Endothelial cell of umbilical vein (primary cell): Measurements from ENCODE around the gene TREX2. TPM values are rescaled to one million over a fixed set of nuclear protein-coding genes. Genes with fewer than 3 reads are reported as not detected.

Experiments used
- BruUV-seq: library from RNA; stranded (reverse); fragments of 400-500 nt; replicated peaks from 2 replicates; lab custom pipeline; 2021; lab: Mats Ljungman, UMichigan
- CTCF ChIA-PET: fragments of 300-600, 350-600 bp; sonication (Branson Sonifier 250); formaldehyde crosslinking; loops from one replicate; lab custom pipeline; 2021; ENCODE audit warnings: antibody characterized with exemption, inconsistent platforms; lab: Charles Lee
- POLR2A ChIA-PET: fragments of 300-600, 350-600 bp; sonication (Branson Sonifier 250); formaldehyde crosslinking; loops from one replicate; lab custom pipeline; 2021; ENCODE audit warnings: antibody characterized with exemption, inconsistent platforms; lab: Charles Lee
- DNase-seq: peaks from one replicate; pipeline ENCODE4 v3.0.0-alpha.2; 2011; ENCODE audit warnings: low read depth, low spot score
- FAIRE-seq: peaks from 2 replicates; lab custom pipeline; 2011; peaks lifted over from hg19 to GRCh38; lab: Jason Lieb, UNC
- H2AFZ ChIP-seq: 2 replicates; pipeline ENCODE4 v1.6.0; 2012; ENCODE audit warnings: low read depth, low read length, control low read depth, inconsistent platforms
- H3K27ac ChIP-seq: 2 replicates; pipeline ENCODE4 v1.5.1; 2011; ENCODE audit warnings: low read depth, mild to moderate bottlenecking, control low read depth, low read length, moderate library complexity; ENCODE audit not compliant: insufficient read depth
- H3K27me3 ChIP-seq, 2 experiments: 2 replicates each; pipeline versions ENCODE4 v1.6.0 to v1.6.1; 2011; ENCODE audit warnings: low read length in 2 of 2, mixed read lengths in 1 of 2; ENCODE audit not compliant: control insufficient read depth in 2 of 2, insufficient read depth in 2 of 2
- H3K36me3 ChIP-seq, 2 experiments: 2 replicates in 1 of 2; 3 replicates in 1 of 2; pipeline ENCODE4 v1.5.1; 2011; ENCODE audit warnings: low read length in 2 of 2, mild to moderate bottlenecking in 1 of 2, moderate library complexity in 1 of 2; ENCODE audit not compliant: control insufficient read depth in 2 of 2, insufficient read depth in 2 of 2; ENCODE audit errors: extremely low read depth in 1 of 2
- H3K4me1 ChIP-seq: 3 replicates; pipeline ENCODE4 v1.5.1; 2011; ENCODE audit warnings: mild to moderate bottlenecking, low read length; ENCODE audit not compliant: control insufficient read depth, insufficient read depth; ENCODE audit errors: extremely low read depth
- H3K4me2 ChIP-seq: 2 replicates; pipeline ENCODE4 v1.6.1; 2011; ENCODE audit warnings: low read length, control low read depth, mixed read lengths; ENCODE audit not compliant: insufficient read depth
- H3K4me3 ChIP-seq, 3 experiments: fragments of 200-600 bp in 1 of 3; sonication (generic), shearing (Covaris generic) in 1 of 3; replicated peaks in 1 of 3; 2 replicates each; pipeline ENCODE4 v1.5.1; 2011 to 2016; ENCODE audit warnings: control low read depth in 3 of 3, low read length in 3 of 3, mild to moderate bottlenecking in 2 of 3, inconsistent platforms in 1 of 3, low read depth in 1 of 3, moderate library complexity in 1 of 3; ENCODE audit not compliant: insufficient read depth in 1 of 3
- H3K79me2 ChIP-seq: 2 replicates; pipeline ENCODE4 v1.6.0; 2012; ENCODE audit warnings: low read length, inconsistent platforms; ENCODE audit not compliant: control insufficient read depth, insufficient read depth
- H3K9ac ChIP-seq: replicated peaks from 2 replicates; pipeline ENCODE3; 2011; ENCODE audit warnings: low read length, control low read depth; ENCODE audit not compliant: insufficient read depth; ENCODE audit errors: extremely low read depth
- H3K9me1 ChIP-seq: replicated peaks from 3 replicates; pipeline ENCODE4 v1.6.0; 2011; ENCODE audit warnings: mild to moderate bottlenecking, low read length; ENCODE audit not compliant: control insufficient read depth, insufficient read depth; ENCODE audit errors: extremely low read depth
- H3K9me3 ChIP-seq: replicated peaks from 2 replicates; pipeline ENCODE4 v1.5.1; 2012; ENCODE audit warnings: low read length, inconsistent platforms; ENCODE audit not compliant: control insufficient read depth, insufficient read depth
- H4K20me1 ChIP-seq: replicated peaks from 2 replicates; pipeline ENCODE3; 2011; ENCODE audit warnings: mild to moderate bottlenecking, low read length; ENCODE audit not compliant: control insufficient read depth, insufficient read depth; ENCODE audit errors: extremely low read depth
- CTCF ChIP-seq, 2 donors: IDR thresholded peaks; 1 replicate in 1 of 2; 2 replicates in 1 of 2; pipeline ENCODE4 v1.5.1; 2011; ENCODE audit warnings: low read length in 2 of 2, mild to moderate bottlenecking in 2 of 2, moderate library complexity in 2 of 2, control low read depth in 1 of 2, inconsistent platforms in 1 of 2, low read depth in 1 of 2; ENCODE audit not compliant: insufficient read depth in 1 of 2; ENCODE audit errors: extremely low read depth in 1 of 2
- EZH2 ChIP-seq: IDR thresholded peaks from 2 replicates; pipeline ENCODE4 v1.6.1; 2012; ENCODE audit warnings: borderline replicate concordance, low read depth, mild to moderate bottlenecking, moderate library complexity, low read length, inconsistent platforms; ENCODE audit not compliant: severe bottlenecking
- FOS ChIP-seq: IDR thresholded peaks from 2 replicates; pipeline ENCODE4 v1.6.1; 2011; ENCODE audit warnings: mild to moderate bottlenecking, low read length, moderate library complexity, borderline replicate concordance; ENCODE audit not compliant: insufficient read depth
- GATA2 ChIP-seq: IDR thresholded peaks from 2 replicates; pipeline ENCODE4 v1.7.0; 2011; ENCODE audit warnings: low read depth, mild to moderate bottlenecking, moderate library complexity, mixed read lengths, low read length; ENCODE audit not compliant: insufficient read length, insufficient read depth
- JUN ChIP-seq: IDR thresholded peaks from 2 replicates; pipeline ENCODE4 v1.6.1; 2011; ENCODE audit warnings: borderline replicate concordance, low read depth; ENCODE audit not compliant: insufficient read length, insufficient read depth
- MAX ChIP-seq: IDR thresholded peaks from 2 replicates; pipeline ENCODE4 v1.6.1; 2011; ENCODE audit not compliant: insufficient read depth, insufficient read length
- MYC ChIP-seq: IDR thresholded peaks from one replicate; pipeline ENCODE4 v1.6.1; 2011; ENCODE audit warnings: mild to moderate bottlenecking, low read depth, low read length
- POLR2A ChIP-seq: IDR thresholded peaks from 2 replicates; pipeline ENCODE4 v1.6.1; 2012; ENCODE audit warnings: low read depth, mild to moderate bottlenecking, control low read depth, low read length
- POLR2AphosphoS5 ChIP-seq: IDR thresholded peaks from 2 replicates; pipeline ENCODE4 v1.6.1; 2012; ENCODE audit warnings: low read depth, mild to moderate bottlenecking, control low read depth, low read length, moderate library complexity; ENCODE audit not compliant: insufficient read depth
- dilution Hi-C: fragments of 300-500 bp; cut with MboI; formaldehyde crosslinking; loops from one replicate; pipeline ENCODE4 v1.15.0; 2019; ENCODE audit warnings: low sequenced_read_pairs; ENCODE audit not compliant: extremely low pct_ligation_motif_present
- intact Hi-C: fragments of 100-400 bp; cut with micrococcal nuclease; formaldehyde crosslinking; loops from one replicate; pipeline ENCODE4 v1.10.0; 2022
- polyA plus RNA-seq, 4 experiments: library from polyadenylated mRNA; depleted of rRNA in 3 of 4; stranded (reverse) in 3 of 4; unstranded in 1 of 4; fragments of >200 nt; gene quantifications; 2 replicates each; pipeline versions ENCODE4 v1.2.1 to v1.2.3, GENCODE V29; 2011 to 2012; ENCODE audit warnings: missing spikeins in 1 of 4
- total RNA-seq: library from RNA; stranded (reverse); gene quantifications from 2 replicates; pipeline ENCODE4 v1.2.3, GENCODE V29; 2021

TREX2 gene
- total and polyA plus RNA-seq, 2 donors (not counting 3 experiments of a cell fraction or from before 2014, with no cell fraction given) = 0.82 to 0.99 TPM

- CTCF ChIA-PET = no interaction called here
- FAIRE-seq = no peak
- intact Hi-C loops = loop anchor here (10.0 kb wide), 1 partner anchor 396 kb away; no protein-coding TSS in a partner anchor
Observed at GRCh38 chrX:153430796-153431195, 15.1 kb downstream of the TREX2 start.

More at GRCh38 chrX:153430796-153431195, 15.1 kb downstream of the TREX2 start:
- no peak for DNase-seq
- H3K9me1 ChIP-seq = no peaks in the 10 kb centered on the region
- POLR2A ChIA-PET = no interaction called here
- H3K79me2 ChIP-seq = no peaks in the 10 kb centered on the region
- no peaks in the 10 kb centered on the region for H3K9me3 ChIP-seq
- H4K20me1 ChIP-seq = no peaks in the 10 kb centered on the region
- H3K4me2 ChIP-seq = no peak overlapping the region
- H3K27me3 ChIP-seq = no peaks in the 10 kb centered on the region
- H3K27ac ChIP-seq = no peak overlapping the region
- no peaks in the 10 kb centered on the region for H3K36me3 ChIP-seq
- no peak overlapping the region for H3K4me3 ChIP-seq
- TF ChIP-seq MAX (no peak), GATA2 (no peak), POLR2A (no peak), CTCF (IDR thresholded peaks at IDR 0.05; ENCODE audit: extremely low read depth in 1 of 2, insufficient read depth in 1 of 2, low read depth in 1 of 2, low read length in 2 of 2) (no peak), POLR2AphosphoS5 (no peak), FOS (no peak), JUN (no peak), EZH2 (no peak), MYC (no peak)
- dilution Hi-C loops = no loop called here
- BruUV-seq = no TSS peak
- no peak overlapping the region for H3K9ac ChIP-seq
- H2AFZ ChIP-seq = no peak overlapping the region
- H3K4me1 ChIP-seq = no peaks in the 10 kb centered on the region
